Measurements from ENCODE around the gene CDKN2A.
A peak's percentile ranks its signal among the peaks of the same experiment; 100 is the strongest.

CDKN2A gene

DNA sequence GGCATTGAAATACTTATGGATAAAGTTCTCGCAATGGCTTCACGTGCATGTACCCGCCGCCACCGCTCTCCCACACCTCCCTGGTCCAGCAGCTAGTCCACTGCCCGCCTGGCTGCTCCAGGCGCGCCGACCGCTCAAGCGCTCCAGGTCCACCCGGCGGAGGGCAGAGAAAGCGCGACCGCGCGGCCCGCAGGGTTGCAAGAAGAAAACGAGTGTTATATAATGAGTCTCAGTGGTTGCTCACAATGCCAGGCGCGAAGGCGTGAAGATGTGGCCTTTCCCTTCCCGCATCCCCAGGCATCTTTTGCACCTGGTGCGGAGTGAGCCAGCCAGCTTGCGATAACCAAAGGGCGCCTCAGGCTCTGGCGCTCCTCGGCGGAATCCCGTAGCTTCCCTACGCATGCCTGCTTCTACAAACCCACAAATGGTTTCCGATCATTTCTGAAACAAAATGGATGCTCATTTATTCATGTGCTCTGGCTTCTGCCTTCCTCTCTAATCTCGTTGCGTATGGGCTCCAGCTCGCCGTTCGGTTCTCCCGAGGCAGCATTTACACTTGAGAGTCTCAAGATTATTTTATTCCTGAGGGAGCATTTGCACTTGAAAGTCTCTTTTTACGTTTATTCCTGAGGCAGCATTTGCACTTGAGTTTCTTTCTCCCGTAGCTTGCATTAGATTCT, 25.7 kb downstream of the CDKN2A start:
- DNase-seq (ENCODE audit: low read depth) = no peak

DNA sequence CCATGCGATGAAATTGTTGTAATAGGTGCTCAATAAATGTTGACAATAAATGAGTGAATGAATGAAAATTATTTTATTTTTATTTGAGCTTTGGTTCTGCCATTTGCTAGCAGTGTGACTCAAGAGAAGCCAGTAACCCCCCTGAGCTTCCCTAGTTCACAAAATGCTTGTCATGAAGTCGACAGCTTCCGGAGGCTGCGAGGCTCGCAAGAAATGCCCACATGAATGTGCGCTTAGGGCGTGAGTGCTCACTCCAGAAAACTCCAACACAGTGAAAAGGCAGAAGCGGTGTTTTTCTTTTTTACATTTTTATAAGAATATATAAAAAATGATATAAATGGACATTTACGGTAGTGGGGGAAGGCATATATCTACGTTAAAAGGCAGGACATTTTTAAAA, 26.5 kb downstream of the CDKN2A start:
- H3K4me3 ChIP-seq (ENCODE audit: control insufficient read depth, low read depth, low read length) = no peak overlapping the region
- TF ChIP-seq, protein P1, sequence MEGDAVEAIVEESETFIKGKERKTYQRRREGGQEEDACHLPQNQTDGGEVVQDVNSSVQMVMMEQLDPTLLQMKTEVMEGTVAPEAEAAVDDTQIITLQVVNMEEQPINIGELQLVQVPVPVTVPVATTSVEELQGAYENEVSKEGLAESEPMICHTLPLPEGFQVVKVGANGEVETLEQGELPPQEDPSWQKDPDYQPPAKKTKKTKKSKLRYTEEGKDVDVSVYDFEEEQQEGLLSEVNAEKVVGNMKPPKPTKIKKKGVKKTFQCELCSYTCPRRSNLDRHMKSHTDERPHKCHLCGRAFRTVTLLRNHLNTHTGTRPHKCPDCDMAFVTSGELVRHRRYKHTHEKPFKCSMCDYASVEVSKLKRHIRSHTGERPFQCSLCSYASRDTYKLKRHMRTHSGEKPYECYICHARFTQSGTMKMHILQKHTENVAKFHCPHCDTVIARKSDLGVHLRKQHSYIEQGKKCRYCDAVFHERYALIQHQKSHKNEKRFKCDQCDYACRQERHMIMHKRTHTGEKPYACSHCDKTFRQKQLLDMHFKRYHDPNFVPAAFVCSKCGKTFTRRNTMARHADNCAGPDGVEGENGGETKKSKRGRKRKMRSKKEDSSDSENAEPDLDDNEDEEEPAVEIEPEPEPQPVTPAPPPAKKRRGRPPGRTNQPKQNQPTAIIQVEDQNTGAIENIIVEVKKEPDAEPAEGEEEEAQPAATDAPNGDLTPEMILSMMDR (IDR thresholded peaks at IDR 0.05; ENCODE audit: control insufficient read depth, insufficient read depth, low read depth, low read length, missing control alignments) = no peak
- DNase-seq (ENCODE audit: low read depth) = no peak

More for the DNA sequence above, 25.7 kb downstream of the CDKN2A start:
- no peak overlapping the region for H3K4me3 ChIP-seq (ENCODE audit: control insufficient read depth, low read depth, low read length)
- TF ChIP-seq, protein P1 (IDR thresholded peaks at IDR 0.05; ENCODE audit: control insufficient read depth, insufficient read depth, low read depth, low read length, missing control alignments) = no peak

DNA sequence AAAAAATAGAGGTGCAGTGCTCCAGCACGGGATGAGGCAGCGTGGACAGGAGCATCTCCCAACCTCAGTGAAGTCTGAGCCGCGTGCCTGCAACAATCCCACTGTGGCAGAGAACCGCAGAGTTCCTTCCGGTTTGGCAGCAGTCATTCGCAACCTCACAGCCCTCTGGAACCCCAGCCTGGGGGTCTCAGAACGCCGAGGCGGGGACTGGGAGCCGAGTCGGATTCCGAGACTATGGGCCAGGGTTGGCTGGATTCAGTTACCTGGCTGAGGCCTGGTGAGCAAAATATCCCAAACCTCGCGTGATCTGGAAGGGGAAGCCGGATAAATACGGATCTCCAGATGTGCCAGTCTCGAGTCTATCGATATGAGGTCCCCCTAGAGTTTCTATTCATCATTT, 27.0 kb downstream of the CDKN2A start:
- TF ChIP-seq, protein P1 (IDR thresholded peaks at IDR 0.05; ENCODE audit: control insufficient read depth, insufficient read depth, low read depth, low read length, missing control alignments) = no peak
- DNase-seq (ENCODE audit: low read depth) = no peak

DNA sequence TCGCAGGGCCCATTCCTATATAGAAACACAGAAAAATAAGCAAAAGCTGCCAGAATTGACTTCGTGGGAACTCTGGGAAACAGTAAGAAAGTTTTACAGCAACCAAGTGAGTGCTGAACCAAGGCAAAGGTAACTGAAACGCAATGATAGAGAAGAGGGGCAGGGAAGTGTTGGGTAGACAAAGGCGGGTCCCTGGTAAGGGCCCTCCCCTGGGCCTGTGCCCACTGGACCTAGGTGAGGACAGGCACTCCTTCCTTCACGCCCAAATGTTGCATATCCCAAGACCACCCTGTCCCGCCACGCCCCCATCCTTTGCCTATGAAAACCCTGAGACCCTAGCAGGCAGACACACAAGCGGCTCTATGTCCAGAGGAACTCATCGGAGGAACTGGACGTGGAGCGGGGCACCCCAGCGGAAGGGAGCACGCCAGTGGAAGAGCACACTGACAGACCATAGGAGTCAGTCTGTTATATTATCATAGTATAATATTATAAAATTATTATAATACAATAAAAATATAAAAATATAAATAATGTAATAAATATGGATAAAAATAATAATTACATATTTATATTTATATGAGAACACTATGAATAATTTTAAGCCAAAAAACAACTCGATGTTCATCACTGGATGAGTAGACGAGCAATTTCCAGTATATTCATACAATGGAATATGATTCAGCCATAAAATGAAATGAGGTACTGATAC, 27.9 kb downstream of the CDKN2A start:
- no peak for DNase-seq (ENCODE audit: low read depth)
- H3K4me3 ChIP-seq (ENCODE audit: control insufficient read depth, low read depth, low read length) = no peak overlapping the region

More for the DNA sequence above, 27.0 kb downstream of the CDKN2A start:
- H3K4me3 ChIP-seq (ENCODE audit: control insufficient read depth, low read depth, low read length) = no peak overlapping the region

DNA sequence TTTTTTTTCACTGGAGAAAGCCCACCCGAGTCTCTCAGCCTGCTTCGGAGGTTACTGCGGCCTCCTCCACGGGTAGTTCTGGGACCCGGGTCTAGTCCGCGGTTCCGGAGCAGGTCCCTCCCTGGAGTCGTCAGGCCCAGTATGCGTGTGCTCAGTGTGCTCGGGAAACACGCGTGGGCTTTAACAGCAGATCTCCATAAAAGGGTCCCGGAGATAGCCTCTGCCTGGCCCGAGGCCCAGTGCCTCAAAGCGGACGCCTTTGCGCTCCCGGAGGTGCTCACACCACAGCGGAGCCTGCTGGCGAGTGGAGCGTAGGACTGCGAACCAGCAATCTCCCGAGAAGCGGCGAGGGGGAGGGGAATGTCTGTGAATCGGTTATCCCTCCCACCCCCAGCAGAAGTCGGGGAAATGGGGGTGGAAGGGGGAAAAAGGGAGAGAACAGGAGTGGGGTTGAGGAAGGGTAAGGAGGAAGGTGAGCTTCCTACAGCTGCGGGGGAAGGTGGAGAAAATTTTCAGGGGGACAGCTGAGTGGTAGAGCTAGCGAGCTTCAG, 28.7 kb downstream of the CDKN2A start:
- TF ChIP-seq, protein P1 (IDR thresholded peaks at IDR 0.05; ENCODE audit: control insufficient read depth, insufficient read depth, low read depth, low read length, missing control alignments) = peak; percentile 80
- peak overlapping the region; percentile 41 for H3K4me3 ChIP-seq (ENCODE audit: control insufficient read depth, low read depth, low read length)
- no peak for DNase-seq (ENCODE audit: low read depth)

More for the DNA sequence above, 27.9 kb downstream of the CDKN2A start:
- TF ChIP-seq, protein P1 (IDR thresholded peaks at IDR 0.05; ENCODE audit: control insufficient read depth, insufficient read depth, low read depth, low read length, missing control alignments) = no peak

DNA sequence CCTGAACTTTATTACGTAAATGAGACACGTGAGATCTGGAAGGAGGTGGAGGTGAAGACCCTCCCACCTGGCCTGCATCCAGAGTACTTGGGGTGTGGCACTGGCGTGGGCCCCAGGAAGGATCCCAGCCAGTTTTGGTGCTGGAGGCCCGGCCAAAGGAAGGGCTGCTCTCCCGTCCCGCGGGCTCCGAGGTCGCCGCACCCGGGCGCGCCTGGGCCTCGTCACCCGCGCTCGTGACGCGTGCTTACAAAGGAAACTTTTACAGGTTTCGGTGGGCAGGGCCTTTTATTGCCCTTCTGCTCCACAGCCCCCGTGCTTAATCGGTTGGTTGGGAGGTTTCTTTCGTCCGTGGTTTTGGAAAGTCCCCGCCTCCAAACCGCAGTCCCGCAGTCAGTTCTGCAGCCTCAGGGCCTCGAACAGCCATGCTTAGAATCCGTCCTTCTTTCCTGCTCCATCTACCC, 29.2 kb downstream of the CDKN2A start:
- TF ChIP-seq, protein P1 (IDR thresholded peaks at IDR 0.05; ENCODE audit: control insufficient read depth, insufficient read depth, low read depth, low read length, missing control alignments) = no peak
- peak overlapping the region; percentile 41 for H3K4me3 ChIP-seq (ENCODE audit: control insufficient read depth, low read depth, low read length)
- DNase-seq (ENCODE audit: low read depth) = no peak
